K562 (cell line): ENCODE data around the gene CENPX. TPM values are rescaled to one million over a fixed set of nuclear protein-coding genes. Genes with fewer than 3 reads are reported as not detected.

ENCODE experiments used
- CBX1 ChIP-seq: sonication (generic); IDR thresholded peaks from 2 replicates; pipeline ENCODE4 v1.6.1; 2016; ENCODE audit warnings: antibody characterized with exemption, low read depth, mild to moderate bottlenecking
- CHD4 ChIP-seq: fragments of 200-600 bp; sonication (generic); IDR thresholded peaks from 3 replicates; pipeline ENCODE4 v1.6.1; 2012; ENCODE audit warnings: low read depth, mild to moderate bottlenecking, mixed read lengths, low read length, inconsistent platforms; ENCODE audit not compliant: insufficient read depth, insufficient replicate concordance, poor library complexity, severe bottlenecking
- HIVEP1 ChIP-seq: fragments of 250-450 bp; sonication (Bioruptor Pico); IDR thresholded peaks from 2 replicates; pipeline ENCODE4 v1.4.0; 2020; ENCODE audit warnings: mild to moderate bottlenecking
- KAT7 ChIP-seq: sonication (generic); formaldehyde crosslinking; IDR thresholded peaks from 2 replicates; pipeline ENCODE4 v1.8.0; 2022; ENCODE audit warnings: missing genetic modification reagents, mild to moderate bottlenecking, borderline replicate concordance
- TOE1 ChIP-seq, 2 experiments: fragments of 450-650 bp in 1 of 2; sonication (generic) in 1 of 2; formaldehyde crosslinking in 1 of 2; IDR thresholded peaks; 2 replicates each; pipeline versions ENCODE4 v1.7.1 to v1.8.0; 2016 to 2022; ENCODE audit warnings: borderline replicate concordance in 2 of 2, mild to moderate bottlenecking in 2 of 2, antibody characterized with exemption in 1 of 2, inconsistent platforms in 1 of 2, low read depth in 1 of 2, missing genetic modification reagents in 1 of 2, moderate library complexity in 1 of 2
- ZC3H11A ChIP-seq: IDR thresholded peaks from 2 replicates; pipeline ENCODE4 v1.6.1; 2012; ENCODE audit warnings: low read depth, low read length, improper control_type of control experiment
- ZC3H4 ChIP-seq: sonication (generic); formaldehyde crosslinking; IDR thresholded peaks from 2 replicates; pipeline ENCODE4 v1.9.0; 2021; ENCODE audit warnings: missing genetic modification reagents, borderline replicate concordance
- ZNF311 ChIP-seq: fragments of 250-450 bp; sonication (Bioruptor Pico); IDR thresholded peaks from 2 replicates; pipeline ENCODE4 v1.4.0; 2020; ENCODE audit warnings: mild to moderate bottlenecking, moderate library complexity
- ZNF695 ChIP-seq: fragments of 450-650 bp; formaldehyde crosslinking; IDR thresholded peaks from 2 replicates; pipeline ENCODE4 v1.4.0; 2020; ENCODE audit warnings: mild to moderate bottlenecking, moderate library complexity
- polyA plus RNA-seq, 8 experiments: library from polyadenylated mRNA; depleted of rRNA in 4 of 8; stranded (reverse) in 5 of 8; unstranded in 3 of 8; fragments of >200 nt; fragmentation: Nextera tagmentation in 2 of 8; fragmentation: Illumina TruSeq in 1 of 8; extraction: Ambion mirVana in 2 of 8; extraction: Trizol in 1 of 8; gene quantifications; 2 replicates each; pipeline versions ENCODE4 v1.2.1 to v1.2.3, GENCODE V29; 2011 to 2014; ENCODE audit warnings: inconsistent platforms in 1 of 8, missing spikeins in 1 of 8
- total RNA-seq, 7 experiments: library from RNA; depleted of rRNA in 6 of 7; stranded (reverse); fragments of >200 nt in 6 of 7; fragmentation: Illumina TruSeq in 2 of 7; extraction: Trizol in 2 of 7; gene quantifications; 2 replicates each; pipeline versions ENCODE4 v1.2.1 to v1.2.3, GENCODE V29; 2011 to 2021; ENCODE audit warnings: low replicate concordance in 1 of 7
- TF ChIP-seq, protein P1 (sequence below): fragments of 200-800 bp; sonication (Bioruptor generic); IDR thresholded peaks from 2 replicates; pipeline ENCODE4 v1.6.1; 2017; ENCODE audit warnings: missing genetic modification characterization, missing compliant biosample characterization

The CENPX gene
- total and polyA plus RNA-seq, 9 of the 15 experiments (the other 6 are each of a cell fraction or from before 2014, with no cell fraction given): 32.7 to 352 (median 127) TPM

DNA sequence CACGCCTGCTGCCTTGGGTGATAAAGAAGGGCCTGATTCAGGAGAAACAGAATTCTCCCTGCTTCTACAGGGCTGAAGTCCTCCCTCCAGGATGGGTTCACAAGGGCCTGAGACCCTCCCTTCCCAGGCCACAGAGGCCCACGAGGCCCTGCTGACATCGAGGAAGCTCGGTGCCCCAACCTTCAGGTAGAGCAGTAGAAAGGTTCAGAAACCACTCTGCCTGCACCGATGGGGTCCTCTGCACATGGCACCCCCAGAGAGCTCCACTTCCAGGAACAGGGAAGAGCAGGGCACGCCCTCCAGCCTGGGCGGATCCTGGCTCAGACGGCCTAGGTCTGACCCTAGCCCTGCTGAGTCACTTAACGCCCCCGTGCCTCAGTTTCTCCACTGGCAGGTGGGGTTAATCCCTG is 773 bp downstream of the CENPX start (continued):
- TF ChIP-seq, protein P1, sequence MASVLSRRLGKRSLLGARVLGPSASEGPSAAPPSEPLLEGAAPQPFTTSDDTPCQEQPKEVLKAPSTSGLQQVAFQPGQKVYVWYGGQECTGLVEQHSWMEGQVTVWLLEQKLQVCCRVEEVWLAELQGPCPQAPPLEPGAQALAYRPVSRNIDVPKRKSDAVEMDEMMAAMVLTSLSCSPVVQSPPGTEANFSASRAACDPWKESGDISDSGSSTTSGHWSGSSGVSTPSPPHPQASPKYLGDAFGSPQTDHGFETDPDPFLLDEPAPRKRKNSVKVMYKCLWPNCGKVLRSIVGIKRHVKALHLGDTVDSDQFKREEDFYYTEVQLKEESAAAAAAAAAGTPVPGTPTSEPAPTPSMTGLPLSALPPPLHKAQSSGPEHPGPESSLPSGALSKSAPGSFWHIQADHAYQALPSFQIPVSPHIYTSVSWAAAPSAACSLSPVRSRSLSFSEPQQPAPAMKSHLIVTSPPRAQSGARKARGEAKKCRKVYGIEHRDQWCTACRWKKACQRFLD (CRISPR knock-in tag): no peak
- TF ChIP-seq CHD4: peak; percentile 30
- TF ChIP-seq CBX1: no peak
- peak; percentile 58; the same call in 1 of the 2 replicates for TF ChIP-seq KAT7 (CRISPR knock-in tag)
- no peak for TF ChIP-seq HIVEP1 (CRISPR knock-in tag)
- no peak for TF ChIP-seq ZC3H4 (CRISPR knock-in tag)
- no peak for TF ChIP-seq ZC3H11A
- TF ChIP-seq ZNF311 (CRISPR knock-in tag): no peak
- no peak for TF ChIP-seq ZNF695 (CRISPR knock-in tag)
- TF ChIP-seq TOE1 (IDR thresholded peaks at IDR 0.05; ENCODE audit: borderline replicate concordance): no peak
- no peak for TF ChIP-seq TOE1 (CRISPR knock-in tag; IDR thresholded peaks at IDR 0.05; ENCODE audit: borderline replicate concordance, low read depth)
